K562 (cell line): ENCODE results near the gene PRRT1. TPM values are rescaled to one million over a fixed set of nuclear protein-coding genes. Genes with fewer than 3 reads are reported as not detected.

Source experiments
- CLOCK ChIP-seq: fragments of 250-450 bp; sonication (Bioruptor Pico); IDR thresholded peaks from 2 replicates; pipeline ENCODE4 v1.4.0; 2020; ENCODE audit warnings: mild to moderate bottlenecking, moderate library complexity, borderline replicate concordance
- E2F4 ChIP-seq: sonication (generic); formaldehyde crosslinking; IDR thresholded peaks from 2 replicates; pipeline ENCODE4 v1.8.0; 2022; ENCODE audit warnings: mild to moderate bottlenecking, low read depth, missing genetic modification reagents
- FIP1L1 ChIP-seq: fragments of 200-400 bp; formaldehyde crosslinking; IDR thresholded peaks from 2 replicates; pipeline ENCODE4 v1.6.1; 2018; ENCODE audit warnings: mild to moderate bottlenecking, low read depth, low read length; ENCODE audit not compliant: poor library complexity, severe bottlenecking
- GATA2 ChIP-seq: sonication (generic); formaldehyde crosslinking; IDR thresholded peaks from 2 replicates; pipeline ENCODE4 v1.4.0; 2020; ENCODE audit warnings: mild to moderate bottlenecking, missing genetic modification reagents
- MITF ChIP-seq: IDR thresholded peaks from 2 replicates; pipeline ENCODE4 v1.6.1; 2014; ENCODE audit warnings: antibody characterized with exemption
- MLX ChIP-seq, 2 experiments: fragments of 450-650 bp in 1 of 2; sonication (generic) in 1 of 2; formaldehyde crosslinking; conservative IDR thresholded peaks; 2 replicates each; pipeline versions ENCODE4 v1.4.0 to v1.8.1; 2020 to 2022; ENCODE audit warnings: mild to moderate bottlenecking in 1 of 2, missing genetic modification reagents in 1 of 2
- MTA2 ChIP-seq: fragments of 450-650 bp; IDR thresholded peaks from 2 replicates; pipeline ENCODE4 v1.6.1; 2016; ENCODE audit warnings: low read depth
- NFXL1 ChIP-seq: fragments of 450-650 bp; formaldehyde crosslinking; IDR thresholded peaks from 2 replicates; pipeline ENCODE4 v1.4.0; 2021; ENCODE audit warnings: mild to moderate bottlenecking
- RBBP5 ChIP-seq: fragments of 200-600 bp; sonication (generic); IDR thresholded peaks from 2 replicates; pipeline ENCODE4 v1.6.1; 2012; ENCODE audit warnings: borderline replicate concordance, mild to moderate bottlenecking, low read length, control low read depth, inconsistent platforms; ENCODE audit not compliant: insufficient read depth, poor library complexity, severe bottlenecking
- SFPQ ChIP-seq: fragments of 200-400 bp; formaldehyde crosslinking; IDR thresholded peaks from 2 replicates; pipeline ENCODE4 v1.6.1; 2017; ENCODE audit warnings: mild to moderate bottlenecking, low read depth, low read length, moderate library complexity
- SMAD4 ChIP-seq: fragments of 250-450 bp; sonication (Bioruptor Pico); conservative IDR thresholded peaks from 2 replicates; pipeline ENCODE4 v1.8.0; 2021; ENCODE audit warnings: inconsistent platforms, mild to moderate bottlenecking, moderate library complexity
- SNAPC5 ChIP-seq: fragments of 250-450 bp; sonication (Bioruptor Pico); IDR thresholded peaks from 2 replicates; pipeline ENCODE4 v1.8.0; 2021; ENCODE audit warnings: moderate library complexity, mild to moderate bottlenecking, inconsistent platforms
- SUPT5H ChIP-seq: fragments of 450-650 bp; IDR thresholded peaks from 2 replicates; pipeline ENCODE4 v1.6.1; 2016
- ZFP1 ChIP-seq: fragments of 450-650 bp; formaldehyde crosslinking; IDR thresholded peaks from 2 replicates; pipeline ENCODE4 v1.4.0; 2020; ENCODE audit warnings: mild to moderate bottlenecking, mixed read lengths
- ZNF12 ChIP-seq: sonication (generic); formaldehyde crosslinking; IDR thresholded peaks from 2 replicates; pipeline ENCODE4 v1.4.0; 2020; ENCODE audit warnings: mild to moderate bottlenecking, missing genetic modification reagents
- ZNF165 ChIP-seq: fragments of 250-450 bp; sonication (Bioruptor Pico); IDR thresholded peaks from 2 replicates; pipeline ENCODE4 v1.4.0; 2020; ENCODE audit warnings: borderline replicate concordance
- ZNF224 ChIP-seq: sonication (generic); formaldehyde crosslinking; IDR thresholded peaks from 2 replicates; pipeline ENCODE4 v1.8.0; 2022; ENCODE audit warnings: mild to moderate bottlenecking, missing genetic modification reagents
- ZNF347 ChIP-seq: fragments of 450-650 bp; formaldehyde crosslinking; IDR thresholded peaks from 2 replicates; pipeline ENCODE4 v1.4.0; 2020; ENCODE audit warnings: low read depth, mild to moderate bottlenecking, moderate library complexity
- polyA plus RNA-seq, 8 experiments: library from polyadenylated mRNA; depleted of rRNA in 4 of 8; stranded (reverse) in 5 of 8; unstranded in 3 of 8; fragments of >200 nt; fragmentation: Nextera tagmentation in 2 of 8; fragmentation: Illumina TruSeq in 1 of 8; extraction: Ambion mirVana in 2 of 8; extraction: Trizol in 1 of 8; gene quantifications; 2 replicates each; pipeline versions ENCODE4 v1.2.1 to v1.2.3, GENCODE V29; 2011 to 2014; ENCODE audit warnings: inconsistent platforms in 1 of 8, missing spikeins in 1 of 8
- total RNA-seq, 7 experiments: library from RNA; depleted of rRNA in 6 of 7; stranded (reverse); fragments of >200 nt in 6 of 7; fragmentation: Illumina TruSeq in 2 of 7; extraction: Trizol in 2 of 7; gene quantifications; 2 replicates each; pipeline versions ENCODE4 v1.2.1 to v1.2.3, GENCODE V29; 2011 to 2021; ENCODE audit warnings: low replicate concordance in 1 of 7

PRRT1 gene
- total and polyA plus RNA-seq, 9 of the 15 experiments (the other 6 are each of a cell fraction or from before 2014, with no cell fraction given): 0.14 to 3.5 (median 0.41) TPM

- TF ChIP-seq E2F4 (CRISPR knock-in tag) (no peak), ZFP1 (CRISPR knock-in tag) (no peak), SMAD4 (peak; percentile 61; the same call in 1 of the 2 replicates), MLX (CRISPR knock-in tag; conservative IDR thresholded peaks at IDR 0.05) (0 out of 4 replicates have a peak, but pooled peaks of 1 of the 2 experiments have one; percentile 65), MITF (0 out of 2 replicates have a peak, but pooled peaks have one; percentile 33), NFXL1 (CRISPR knock-in tag) (no peak), SNAPC5 (no peak), SUPT5H (peak; percentile 27; the same call in 1 of the 2 replicates), RBBP5 (peak; percentile 88), ZNF347 (CRISPR knock-in tag) (no peak), ZNF224 (CRISPR knock-in tag) (no peak), MTA2 (0 out of 2 replicates have a peak, but pooled peaks have one; percentile 23), FIP1L1 (peak; percentile 25), SFPQ (no peak), ZNF165 (CRISPR knock-in tag) (no peak), GATA2 (CRISPR knock-in tag) (no peak), ZNF12 (CRISPR knock-in tag) (no peak), CLOCK (no peak)
Measured at GRCh38 chr6:32154514-32155161, 2.9 kb upstream of the PRRT1 start (continued).
